ENCODE measurements around the gene EPSTI1. TPM values are rescaled to one million over a fixed set of nuclear protein-coding genes. Genes with fewer than 3 reads are reported as not detected.

The EPSTI1 gene
- polyA plus RNA-seq, 1 donor: 85.1 TPM

DNA sequence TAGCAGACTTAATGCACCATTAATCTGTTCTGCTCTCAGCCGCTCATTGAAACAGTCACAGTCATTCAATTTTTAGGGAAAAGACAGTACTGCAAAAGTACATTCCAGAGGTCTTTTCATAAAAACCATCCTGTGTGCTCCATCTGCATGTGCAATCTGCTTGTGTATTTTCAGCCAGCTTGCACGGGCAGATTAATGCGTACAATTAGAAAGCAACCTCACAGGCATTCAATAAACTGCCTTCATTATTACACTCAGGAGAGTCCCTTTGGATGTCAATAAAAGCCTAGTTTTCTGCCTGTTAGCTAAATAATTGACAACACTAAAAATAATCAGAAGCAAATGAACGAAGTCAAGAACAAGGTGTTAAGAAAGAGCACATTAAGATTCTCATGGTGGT lies 41.9 kb downstream of the EPSTI1 start:
- Histone ChIP-seq H3K4me1 (ENCODE audit: control insufficient read depth, insufficient read depth, low read length) (no peaks in the 10 kb centered on the region), H3K4me3 (ENCODE audit: low read length) (no peak overlapping the region), H3K9me3 (ENCODE audit: control insufficient read depth, low read depth, low read length) (peaks cover 3% of the 10 kb centered on the region), H3K27ac (ENCODE audit: low read length) (no peak overlapping the region), H3K36me3 (ENCODE audit: control insufficient read depth, insufficient read depth, low read length) (peaks cover 60% of the 10 kb centered on the region), H3K27me3 (ENCODE audit: control insufficient read depth, insufficient read depth, low read length) (no peaks in the 10 kb centered on the region)
- no peak for DNase-seq
- no CpG with 5 or more reads among the region's 4 CpGs for WGBS (ENCODE audit: insufficient coverage, low lambda C conversion rate)

DNA sequence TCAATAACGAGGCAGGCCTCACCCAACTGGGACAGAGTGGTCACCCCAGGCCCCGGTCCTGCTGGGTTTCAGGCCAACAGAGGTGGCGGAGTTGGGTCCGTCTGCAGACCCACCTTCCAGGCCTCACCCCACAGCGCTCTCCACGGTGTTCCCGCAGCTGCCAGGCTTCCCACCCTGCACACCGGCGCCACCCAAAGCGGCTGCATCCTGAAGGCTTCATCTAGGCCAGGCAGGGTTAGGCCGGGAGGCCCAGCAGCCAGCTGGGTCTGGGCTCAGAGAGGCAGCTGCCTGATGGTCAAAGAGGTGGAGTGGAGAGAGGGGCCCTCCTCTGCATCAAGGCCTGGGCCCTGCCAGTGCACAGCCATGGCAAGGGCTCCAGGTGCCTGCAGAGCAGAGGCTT lies 44.1 kb downstream of the EPSTI1 start:
- H3K4me1 ChIP-seq (ENCODE audit: control insufficient read depth, insufficient read depth, low read length): no peaks in the 10 kb centered on the region
- no peak overlapping the region for H3K4me3 ChIP-seq (ENCODE audit: low read length)
- no CpG with 5 or more reads among the region's 11 CpGs for WGBS (ENCODE audit: insufficient coverage, low lambda C conversion rate)
- no peak for DNase-seq
- no peaks in the 10 kb centered on the region for H3K27me3 ChIP-seq (ENCODE audit: control insufficient read depth, insufficient read depth, low read length)
- peaks cover 3% of the 10 kb centered on the region for H3K9me3 ChIP-seq (ENCODE audit: control insufficient read depth, low read depth, low read length)
- no peak overlapping the region for H3K27ac ChIP-seq (ENCODE audit: low read length)
- H3K36me3 ChIP-seq (ENCODE audit: control insufficient read depth, insufficient read depth, low read length): peaks cover 46% of the 10 kb centered on the region

- H3K4me1 ChIP-seq (ENCODE audit: control insufficient read depth, insufficient read depth, low read length): no peaks in the 10 kb centered on the region
- H3K9me3 ChIP-seq (ENCODE audit: control insufficient read depth, low read depth, low read length): peaks cover 3% of the 10 kb centered on the region
- no peaks in the 10 kb centered on the region for H3K27me3 ChIP-seq (ENCODE audit: control insufficient read depth, insufficient read depth, low read length)
- H3K4me3 ChIP-seq (ENCODE audit: low read length): no peak overlapping the region
- no CpG with 5 or more reads among the region's 1 CpG for WGBS (ENCODE audit: insufficient coverage, low lambda C conversion rate)
- no peak for DNase-seq
- H3K27ac ChIP-seq (ENCODE audit: low read length): no peak overlapping the region
- H3K36me3 ChIP-seq (ENCODE audit: control insufficient read depth, insufficient read depth, low read length): peaks cover 37% of the 10 kb centered on the region
These were observed 45.1 kb downstream of the EPSTI1 start for GRCh38 chr13:42946927-42947326.

DNA sequence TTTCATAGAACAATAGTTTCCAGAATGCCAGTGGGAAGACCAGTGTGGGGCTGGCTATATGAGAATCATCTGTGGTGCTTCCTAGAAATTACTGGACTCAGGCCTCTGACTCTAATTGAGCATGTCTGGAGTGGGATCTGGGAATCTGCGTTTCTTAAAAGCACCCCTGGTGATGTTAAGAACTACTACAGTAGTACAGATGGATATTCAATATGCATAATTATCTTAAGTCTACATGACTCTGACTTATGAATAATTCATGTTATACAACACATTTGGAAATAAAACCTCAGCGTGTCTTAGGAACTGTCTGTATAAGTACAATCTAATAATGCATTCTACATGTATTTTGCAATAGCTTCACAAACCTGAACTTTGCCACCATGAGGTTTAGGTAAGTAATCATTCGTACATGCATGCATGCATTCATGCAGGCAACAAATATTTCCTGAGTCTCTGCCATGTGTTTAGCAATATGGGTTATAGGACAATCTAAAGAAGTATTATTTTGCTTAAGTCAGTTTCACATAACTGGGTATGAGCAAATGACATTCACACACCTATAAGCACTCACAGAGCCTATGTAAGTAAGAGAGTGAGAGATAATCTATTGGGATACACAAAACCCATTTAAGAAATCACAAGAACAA lies 62.0 kb downstream of the EPSTI1 start:
- Histone ChIP-seq H3K36me3 (ENCODE audit: control insufficient read depth, insufficient read depth, low read length) (peaks cover 39% of the 10 kb centered on the region), H3K4me1 (ENCODE audit: control insufficient read depth, insufficient read depth, low read length) (peaks cover 5% of the 10 kb centered on the region), H3K9me3 (ENCODE audit: control insufficient read depth, low read depth, low read length) (no peaks in the 10 kb centered on the region), H3K27me3 (ENCODE audit: control insufficient read depth, insufficient read depth, low read length) (no peaks in the 10 kb centered on the region), H3K27ac (ENCODE audit: low read length) (peak overlapping the region; percentile 40), H3K4me3 (ENCODE audit: low read length) (no peak overlapping the region)
- peak; percentile 40 to 47 for DNase-seq
- WGBS (ENCODE audit: insufficient coverage, low lambda C conversion rate): 67% methylated on average over 1 of the region's 3 CpGs

- Histone ChIP-seq H3K4me3 (ENCODE audit: low read length) (no peak overlapping the region), H3K9me3 (ENCODE audit: control insufficient read depth, low read depth, low read length) (no peaks in the 10 kb centered on the region), H3K4me1 (ENCODE audit: control insufficient read depth, insufficient read depth, low read length) (peaks cover 5% of the 10 kb centered on the region), H3K36me3 (ENCODE audit: control insufficient read depth, insufficient read depth, low read length) (peaks cover 47% of the 10 kb centered on the region), H3K27ac (ENCODE audit: low read length) (no peak overlapping the region), H3K27me3 (ENCODE audit: control insufficient read depth, insufficient read depth, low read length) (no peaks in the 10 kb centered on the region)
- WGBS (ENCODE audit: insufficient coverage, low lambda C conversion rate): no CpG with 5 or more reads among the region's 2 CpGs
- DNase-seq: no peak
These were observed 65.5 kb downstream of the EPSTI1 start for GRCh38 chr13:42926555-42926954.

DNA sequence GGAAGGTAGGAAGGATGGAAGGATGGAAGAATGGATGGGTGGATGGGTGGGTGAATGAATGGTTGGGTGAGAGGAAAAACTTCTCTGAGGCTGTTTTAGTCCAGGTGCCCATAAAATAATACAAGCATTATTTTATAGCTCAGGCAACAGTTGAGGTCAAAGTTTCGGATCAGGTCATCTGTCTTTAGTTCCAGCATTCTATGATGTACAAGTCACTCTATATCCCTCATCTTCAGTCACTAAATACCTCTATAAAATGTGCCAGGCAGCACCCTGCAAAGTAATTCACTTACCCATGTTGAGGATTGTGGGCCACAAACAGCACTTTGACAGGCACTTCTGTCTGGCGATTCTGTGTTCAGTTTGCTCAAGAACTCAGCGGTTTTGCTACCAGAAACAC lies 66.0 kb downstream of the EPSTI1 start:
- Histone ChIP-seq H3K4me1 (ENCODE audit: control insufficient read depth, insufficient read depth, low read length) (peaks cover 5% of the 10 kb centered on the region), H3K4me3 (ENCODE audit: low read length) (no peak overlapping the region), H3K9me3 (ENCODE audit: control insufficient read depth, low read depth, low read length) (no peaks in the 10 kb centered on the region), H3K27me3 (ENCODE audit: control insufficient read depth, insufficient read depth, low read length) (no peaks in the 10 kb centered on the region), H3K36me3 (ENCODE audit: control insufficient read depth, insufficient read depth, low read length) (peaks cover 47% of the 10 kb centered on the region), H3K27ac (ENCODE audit: low read length) (no peak overlapping the region)
- DNase-seq: no peak
- no CpG with 5 or more reads among the region's 3 CpGs for WGBS (ENCODE audit: insufficient coverage, low lambda C conversion rate)

DNA sequence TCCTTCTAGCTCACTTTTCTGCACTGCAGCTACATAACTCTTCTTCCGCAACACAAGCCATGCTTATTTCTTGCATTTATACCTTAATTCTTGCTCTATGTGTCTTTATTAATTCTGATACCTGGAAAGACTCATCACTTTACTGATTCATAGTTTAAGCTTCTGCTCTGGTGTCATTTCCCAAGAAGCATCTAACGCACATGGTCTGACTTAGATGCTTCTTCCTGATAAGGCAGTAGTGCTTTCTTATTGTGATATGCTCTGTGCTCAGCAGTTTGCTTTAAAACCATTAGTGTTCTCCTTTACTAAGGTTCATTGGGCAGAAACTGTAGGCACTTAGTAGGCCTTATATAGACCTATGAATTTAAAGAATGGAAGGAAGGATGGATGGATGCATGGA lies 66.4 kb downstream of the EPSTI1 start:
- Histone ChIP-seq H3K4me3 (ENCODE audit: low read length) (no peak overlapping the region), H3K27ac (ENCODE audit: low read length) (no peak overlapping the region), H3K36me3 (ENCODE audit: control insufficient read depth, insufficient read depth, low read length) (peaks cover 45% of the 10 kb centered on the region), H3K9me3 (ENCODE audit: control insufficient read depth, low read depth, low read length) (no peaks in the 10 kb centered on the region), H3K27me3 (ENCODE audit: control insufficient read depth, insufficient read depth, low read length) (no peaks in the 10 kb centered on the region), H3K4me1 (ENCODE audit: control insufficient read depth, insufficient read depth, low read length) (peaks cover 5% of the 10 kb centered on the region)
- WGBS (ENCODE audit: insufficient coverage, low lambda C conversion rate): 80% methylated on average over 1 of the region's 2 CpGs
- no peak for DNase-seq

DNA sequence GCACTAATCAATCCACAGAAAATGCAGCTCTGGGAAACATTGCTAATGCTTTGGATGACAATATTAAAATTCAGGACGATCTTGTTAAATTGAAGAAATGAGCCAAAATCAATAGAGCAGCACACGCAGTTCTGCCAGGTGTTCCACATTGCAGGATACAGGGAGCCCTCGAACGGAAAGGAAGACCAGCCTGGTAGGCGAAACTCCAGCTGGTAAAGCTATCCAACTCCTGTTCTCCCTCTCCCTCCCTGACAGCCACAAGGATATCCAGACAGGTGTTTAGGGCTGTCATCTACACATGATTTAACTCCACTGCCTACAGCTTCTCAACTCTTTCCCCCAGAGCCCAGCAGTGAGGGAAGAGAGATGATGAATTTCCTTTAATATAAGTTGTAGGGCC lies 67.7 kb downstream of the EPSTI1 start:
- H3K36me3 ChIP-seq (ENCODE audit: control insufficient read depth, insufficient read depth, low read length): peaks cover 58% of the 10 kb centered on the region
- no peaks in the 10 kb centered on the region for H3K27me3 ChIP-seq (ENCODE audit: control insufficient read depth, insufficient read depth, low read length)
- H3K4me3 ChIP-seq (ENCODE audit: low read length): no peak overlapping the region
- no peak for DNase-seq
- H3K4me1 ChIP-seq (ENCODE audit: control insufficient read depth, insufficient read depth, low read length): peaks cover 5% of the 10 kb centered on the region
- WGBS (ENCODE audit: insufficient coverage, low lambda C conversion rate): 100% methylated on average over 2 of the region's 5 CpGs
- no peaks in the 10 kb centered on the region for H3K9me3 ChIP-seq (ENCODE audit: control insufficient read depth, low read depth, low read length)
- H3K27ac ChIP-seq (ENCODE audit: low read length): no peak overlapping the region

DNA sequence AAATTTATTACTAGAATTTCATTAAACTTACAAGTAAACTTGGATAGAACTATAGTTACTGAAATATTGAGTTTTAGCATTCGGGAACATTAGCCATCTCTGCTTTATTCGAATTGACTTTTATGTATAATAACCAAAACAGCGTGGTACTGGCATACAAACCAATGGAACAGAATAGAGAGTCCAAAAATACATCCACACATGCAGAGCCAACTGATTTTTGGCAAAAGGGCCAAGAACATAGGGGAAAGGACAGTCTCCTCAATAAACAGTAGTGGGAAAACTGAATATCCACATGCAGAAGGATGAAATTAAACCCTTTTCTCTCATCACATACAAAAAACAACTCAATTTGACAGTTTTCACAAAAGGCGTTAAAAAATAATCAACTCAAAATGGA lies 84.3 kb downstream of the EPSTI1 start:
- Histone ChIP-seq H3K27ac (ENCODE audit: low read length) (no peak overlapping the region), H3K27me3 (ENCODE audit: control insufficient read depth, insufficient read depth, low read length) (no peaks in the 10 kb centered on the region), H3K4me1 (ENCODE audit: control insufficient read depth, insufficient read depth, low read length) (no peaks in the 10 kb centered on the region), H3K36me3 (ENCODE audit: control insufficient read depth, insufficient read depth, low read length) (peaks cover 18% of the 10 kb centered on the region), H3K9me3 (ENCODE audit: control insufficient read depth, low read depth, low read length) (no peaks in the 10 kb centered on the region), H3K4me3 (ENCODE audit: low read length) (no peak overlapping the region)
- 100% methylated on average over 3 of the region's 4 CpGs for WGBS (ENCODE audit: insufficient coverage, low lambda C conversion rate)
- no peak for DNase-seq

DNA sequence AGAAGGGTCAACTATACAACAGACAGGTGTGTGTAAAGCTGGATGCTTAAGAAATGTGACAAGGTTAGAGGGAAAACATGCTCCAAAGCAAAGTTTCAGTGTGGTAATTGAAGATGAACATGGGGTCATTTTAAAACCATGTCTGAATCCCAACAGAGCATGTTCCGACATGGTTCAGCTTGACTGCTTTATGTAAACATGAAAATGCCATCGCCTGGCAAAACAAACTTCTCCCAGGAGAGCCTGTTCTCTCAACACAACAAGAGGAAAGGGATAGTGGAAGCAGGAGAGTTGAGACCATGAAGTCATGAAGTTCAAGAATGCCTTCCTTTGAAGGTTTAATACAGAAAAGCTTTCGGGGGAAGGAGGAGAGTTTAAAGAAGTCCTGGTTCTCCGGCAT lies 85.8 kb downstream of the EPSTI1 start:
- Histone ChIP-seq H3K4me1 (ENCODE audit: control insufficient read depth, insufficient read depth, low read length) (no peaks in the 10 kb centered on the region), H3K4me3 (ENCODE audit: low read length) (no peak overlapping the region), H3K27me3 (ENCODE audit: control insufficient read depth, insufficient read depth, low read length) (no peaks in the 10 kb centered on the region), H3K9me3 (ENCODE audit: control insufficient read depth, low read depth, low read length) (no peaks in the 10 kb centered on the region), H3K36me3 (ENCODE audit: control insufficient read depth, insufficient read depth, low read length) (peaks cover 15% of the 10 kb centered on the region), H3K27ac (ENCODE audit: low read length) (no peak overlapping the region)
- DNase-seq: no peak
- 100% methylated on average over 1 of the region's 4 CpGs for WGBS (ENCODE audit: insufficient coverage, low lambda C conversion rate)

- no peaks in the 10 kb centered on the region for H3K4me1 ChIP-seq (ENCODE audit: control insufficient read depth, insufficient read depth, low read length)
- WGBS (ENCODE audit: insufficient coverage, low lambda C conversion rate): no CpG with 5 or more reads among the region's 2 CpGs
- no peak overlapping the region for H3K4me3 ChIP-seq (ENCODE audit: low read length)
- H3K9me3 ChIP-seq (ENCODE audit: control insufficient read depth, low read depth, low read length): no peaks in the 10 kb centered on the region
- H3K27me3 ChIP-seq (ENCODE audit: control insufficient read depth, insufficient read depth, low read length): no peaks in the 10 kb centered on the region
- DNase-seq: no peak
- peaks cover 15% of the 10 kb centered on the region for H3K36me3 ChIP-seq (ENCODE audit: control insufficient read depth, insufficient read depth, low read length)
- H3K27ac ChIP-seq (ENCODE audit: low read length): no peak overlapping the region
These were observed 86.5 kb downstream of the EPSTI1 start for GRCh38 chr13:42905579-42905978.
